HCT116 (cell line): ENCODE measurements around the gene UPF1. TPM values are rescaled to one million over a fixed set of nuclear protein-coding genes. Genes with fewer than 3 reads are reported as not detected.

ENCODE experiments used
- ATAC-seq: fragments of 200-7000 bp; cut with Tn5 transposase; 2 replicates; pipeline ENCODE4 v1.9.1; 2020; ENCODE audit warnings: mild to moderate bottlenecking, moderate library complexity
- BruUV-seq: library from RNA; stranded (reverse); fragments of 400-500 nt; replicated peaks from 2 replicates; lab custom pipeline; 2021; lab: Mats Ljungman, UMichigan
- CTCF ChIA-PET: fragments of 300-600 bp; sonication (Branson Sonifier 250); formaldehyde crosslinking; loops from one replicate; lab custom pipeline; 2021; ENCODE audit warnings: antibody characterized with exemption; lab: Charles Lee
- POLR2A ChIA-PET: fragments of 300-600, 350-600 bp; sonication (Branson Sonifier 250); formaldehyde crosslinking; loops from one replicate; lab custom pipeline; 2021; ENCODE audit warnings: antibody characterized with exemption; lab: Charles Lee
- RAD21 ChIA-PET, 2 experiments: fragments of 300-600 bp; sonication (Branson Sonifier 250); formaldehyde crosslinking; loops; one replicate each; lab custom pipeline; 2023; ENCODE audit warnings: low total read pairs in 2 of 2; ENCODE audit not compliant: uncharacterized antibody in 2 of 2, unreplicated experiment in 2 of 2, low non-redundant PET in 1 of 2; lab: Charles Lee
- DNase-seq: peaks from one replicate; pipeline ENCODE4 v3.0.0-alpha.2; 2010; ENCODE audit warnings: low read depth, low spot score
- H2AFZ ChIP-seq: fragments of 200-600 bp; shearing (Covaris generic), sonication (generic); 2 replicates; pipeline ENCODE4 v1.6.1; 2017; ENCODE audit warnings: low read depth, mixed run types, mixed read lengths, antibody characterized with exemption, low read length; ENCODE audit not compliant: poor library complexity, severe bottlenecking
- H3K27ac ChIP-seq: 2 replicates; pipeline ENCODE4 v1.5.1; 2012; ENCODE audit warnings: low read depth, low read length
- H3K27me3 ChIP-seq: fragments of 200-600 bp; sonication (generic); 2 replicates; pipeline ENCODE4 v1.6.1; 2016; ENCODE audit warnings: mixed run types, low read length, mixed read lengths; ENCODE audit not compliant: insufficient read depth
- H3K36me3 ChIP-seq, 2 experiments: fragments of 200-500 bp in 1 of 2; fragments of 200-600 bp in 1 of 2; sonication (Bioruptor generic) in 1 of 2; sonication (generic) in 1 of 2; 2 replicates each; pipeline versions ENCODE4 v1.5.1 to v1.6.1; 2014 to 2016; ENCODE audit warnings: low read length in 2 of 2, inconsistent platforms in 1 of 2, mixed read lengths in 1 of 2, mixed run types in 1 of 2; ENCODE audit not compliant: insufficient read depth in 2 of 2, control insufficient read depth in 1 of 2
- H3K4me1 ChIP-seq, 2 experiments: fragments of 200-600 bp in 1 of 2; sonication (generic) in 1 of 2; 2 replicates each; pipeline versions ENCODE4 v1.5.1 to v1.6.1; 2012 to 2017; ENCODE audit warnings: low read length in 2 of 2, inconsistent platforms in 1 of 2, mild to moderate bottlenecking in 1 of 2, mixed read lengths in 1 of 2, mixed run types in 1 of 2, moderate library complexity in 1 of 2; ENCODE audit not compliant: insufficient read depth in 2 of 2, control insufficient read depth in 1 of 2
- H3K4me2 ChIP-seq: fragments of 200-600 bp; sonication (generic); 2 replicates; pipeline ENCODE4 v1.6.1; 2017; ENCODE audit warnings: mixed run types, low read length, mixed read lengths
- H3K4me3 ChIP-seq, 2 experiments: fragments of 200-600 bp in 1 of 2; sonication (generic) in 1 of 2; replicated peaks in 1 of 2; 2 replicates each; pipeline ENCODE4 v1.5.1; 2011 to 2016; ENCODE audit warnings: low read length in 2 of 2, control low read depth in 1 of 2, low read depth in 1 of 2, mild to moderate bottlenecking in 1 of 2, mixed read lengths in 1 of 2, mixed run types in 1 of 2
- H3K79me2 ChIP-seq: fragments of 200-600 bp; sonication (generic); 2 replicates; pipeline ENCODE4 v1.6.1; 2017; ENCODE audit warnings: mild to moderate bottlenecking, mixed run types, low read length, moderate library complexity, mixed read lengths; ENCODE audit not compliant: insufficient read depth
- H3K9ac ChIP-seq: fragments of 200-600 bp; sonication (generic); 2 replicates; pipeline ENCODE4 v1.6.1; 2016; ENCODE audit warnings: low read length, mixed read lengths
- H3K9me2 ChIP-seq: fragments of 200-600 bp; sonication (generic), shearing (Covaris generic); 2 replicates; pipeline ENCODE4 v1.6.1; 2017; ENCODE audit warnings: mixed run types, mild to moderate bottlenecking, moderate library complexity; ENCODE audit not compliant: insufficient read depth
- H3K9me3 ChIP-seq, 2 experiments: fragments of 200-500 bp in 1 of 2; fragments of 200-600 bp in 1 of 2; sonication (Bioruptor generic) in 1 of 2; sonication (generic) in 1 of 2; 2 replicates each; pipeline ENCODE4 v1.6.1; 2014 to 2017; ENCODE audit warnings: low read length in 2 of 2, mixed read lengths in 2 of 2, inconsistent platforms in 1 of 2, low read depth in 1 of 2, mild to moderate bottlenecking in 1 of 2, mixed run types in 1 of 2, moderate library complexity in 1 of 2; ENCODE audit not compliant: control insufficient read depth in 1 of 2, insufficient read depth in 1 of 2
- H4K20me1 ChIP-seq: fragments of 200-600 bp; sonication (generic), shearing (Covaris generic); 2 replicates; pipeline ENCODE4 v1.6.1; 2017; ENCODE audit warnings: mixed run types, mild to moderate bottlenecking, moderate library complexity; ENCODE audit not compliant: insufficient read depth
- CBX3 ChIP-seq: IDR thresholded peaks from 2 replicates; pipeline ENCODE4 v1.6.1; 2012; ENCODE audit warnings: low read depth
- CTCF ChIP-seq, 3 experiments: fragments of 200-600 bp in 1 of 3; sonication (generic) in 1 of 3; IDR thresholded peaks in 2 of 3; conservative IDR thresholded peaks in 1 of 3; 2 replicates each; pipeline ENCODE4 v1.5.1; 2012 to 2017; ENCODE audit warnings: low read depth in 2 of 3, low read length in 2 of 3, antibody characterized with exemption in 1 of 3, borderline replicate concordance in 1 of 3, control low read depth in 1 of 3, mild to moderate bottlenecking in 1 of 3, mixed read lengths in 1 of 3, mixed run types in 1 of 3, moderate library complexity in 1 of 3; ENCODE audit not compliant: insufficient read depth in 1 of 3
- EGR1 ChIP-seq: IDR thresholded peaks from 2 replicates; pipeline ENCODE4 v1.6.1; 2012; ENCODE audit warnings: low read depth
- EZH2phosphoT487 ChIP-seq: fragments of 200-600 bp; IDR thresholded peaks from 2 replicates; pipeline ENCODE4 v1.6.1; 2018; ENCODE audit warnings: antibody characterized with exemption, borderline replicate concordance
- POLR2A ChIP-seq: IDR thresholded peaks from 2 replicates; pipeline ENCODE4 v1.7.0; 2011; ENCODE audit warnings: borderline replicate concordance; ENCODE audit not compliant: insufficient read depth, insufficient read length; ENCODE audit errors: extremely low read depth
- RAD21 ChIP-seq: IDR thresholded peaks from 2 replicates; pipeline ENCODE4 v1.6.1; 2012; ENCODE audit warnings: low read depth, mild to moderate bottlenecking
- SP1 ChIP-seq: IDR thresholded peaks from 2 replicates; pipeline ENCODE4 v1.6.1; 2012; ENCODE audit warnings: low read depth
- TCF7L2 ChIP-seq: IDR thresholded peaks from 2 replicates; pipeline ENCODE4 v1.7.0; 2011; ENCODE audit warnings: borderline replicate concordance, inconsistent platforms; ENCODE audit not compliant: insufficient read depth, insufficient read length; ENCODE audit errors: extremely low read depth
- YY1 ChIP-seq: IDR thresholded peaks from 2 replicates; pipeline ENCODE4 v1.6.1; 2011; ENCODE audit warnings: low read length, low read depth, moderate library complexity, mild to moderate bottlenecking; ENCODE audit not compliant: insufficient replicate concordance; ENCODE audit errors: extremely low read depth
- intact Hi-C: fragments of 100-400 bp; cut with micrococcal nuclease; formaldehyde crosslinking; loops from 2 replicates; pipeline ENCODE4 v1.10.0; 2022
- total RNA-seq: library from RNA; stranded (reverse); gene quantifications from one replicate; pipeline ENCODE4 v1.2.1, GENCODE V29; 2021; ENCODE audit not compliant: unreplicated experiment
- TF ChIP-seq, protein P1 (sequence below): IDR thresholded peaks from 2 replicates; pipeline ENCODE4 v1.6.1; 2011; ENCODE audit warnings: mild to moderate bottlenecking, low read length, moderate library complexity; ENCODE audit not compliant: insufficient replicate concordance; ENCODE audit errors: extremely low read depth

The UPF1 gene
- total RNA-seq, 1 experiment from 2014 or later, result 78.5 TPM

DNA sequence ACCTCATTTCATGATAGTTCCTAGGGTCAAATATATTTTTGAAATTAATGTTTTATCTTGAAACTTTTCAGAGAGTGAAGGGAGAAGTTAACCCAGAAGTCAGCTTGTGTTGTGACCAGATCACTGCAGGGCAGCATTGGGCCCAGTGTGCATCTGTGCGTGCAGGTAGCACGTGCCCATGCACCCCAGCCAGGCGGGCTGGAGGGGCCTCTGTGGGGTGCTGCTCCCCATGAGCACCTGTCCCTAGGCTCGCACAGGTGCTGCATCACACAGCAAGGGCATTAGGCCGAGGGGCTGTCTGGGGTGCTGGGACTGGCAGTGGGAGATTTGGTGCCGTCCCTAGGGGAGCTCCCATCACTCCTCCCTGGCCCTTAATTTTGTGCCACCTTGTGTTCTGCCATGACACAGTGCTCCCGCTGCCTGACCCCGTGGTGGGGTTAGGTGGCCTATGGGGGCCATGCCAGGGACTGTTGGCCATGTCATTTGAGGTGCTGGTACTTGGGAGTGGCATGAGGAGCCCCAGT, 13.1 kb downstream of the UPF1 start:
- Histone ChIP-seq H3K27me3 (no peaks in the 10 kb centered on the region), H3K27ac (no peak overlapping the region), H3K4me1 (0 out of 4 replicates have a peak, but pooled peaks cover 0 to 4% of the 10 kb centered on the region in 2 experiments), H3K4me3 (no peak overlapping the region), H3K4me2 (no peak overlapping the region), H3K36me3 (peaks cover 9 to 29% of the 10 kb centered on the region in 2 experiments; a peak in 3 of 4 replicates), H2AFZ (no peak overlapping the region), H3K9me2 (no peaks in the 10 kb centered on the region), H3K9ac (no peak overlapping the region), H3K9me3 (no peaks in the 10 kb centered on the region), H3K79me2 (peaks cover 99% of the 10 kb centered on the region), H4K20me1 (peaks cover 22% of the 10 kb centered on the region; the same call in 1 of the 2 replicates)
- ATAC-seq, result no peak
- BruUV-seq, result no TSS peak
- intact Hi-C loops, result loop anchor here (5.0 kb wide), 1 partner anchor 393 kb away; no protein-coding TSS in a partner anchor
- TF ChIP-seq, protein P1, sequence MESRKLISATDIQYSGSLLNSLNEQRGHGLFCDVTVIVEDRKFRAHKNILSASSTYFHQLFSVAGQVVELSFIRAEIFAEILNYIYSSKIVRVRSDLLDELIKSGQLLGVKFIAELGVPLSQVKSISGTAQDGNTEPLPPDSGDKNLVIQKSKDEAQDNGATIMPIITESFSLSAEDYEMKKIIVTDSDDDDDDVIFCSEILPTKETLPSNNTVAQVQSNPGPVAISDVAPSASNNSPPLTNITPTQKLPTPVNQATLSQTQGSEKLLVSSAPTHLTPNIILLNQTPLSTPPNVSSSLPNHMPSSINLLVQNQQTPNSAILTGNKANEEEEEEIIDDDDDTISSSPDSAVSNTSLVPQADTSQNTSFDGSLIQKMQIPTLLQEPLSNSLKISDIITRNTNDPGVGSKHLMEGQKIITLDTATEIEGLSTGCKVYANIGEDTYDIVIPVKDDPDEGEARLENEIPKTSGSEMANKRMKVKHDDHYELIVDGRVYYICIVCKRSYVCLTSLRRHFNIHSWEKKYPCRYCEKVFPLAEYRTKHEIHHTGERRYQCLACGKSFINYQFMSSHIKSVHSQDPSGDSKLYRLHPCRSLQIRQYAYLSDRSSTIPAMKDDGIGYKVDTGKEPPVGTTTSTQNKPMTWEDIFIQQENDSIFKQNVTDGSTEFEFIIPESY, result no peak
- no peak for TF ChIP-seq POLR2A
- POLR2A ChIA-PET, result no interaction called here
- CTCF ChIA-PET, result no interaction called here
- RAD21 ChIA-PET, result no interaction called here
- no peak for DNase-seq

DNA sequence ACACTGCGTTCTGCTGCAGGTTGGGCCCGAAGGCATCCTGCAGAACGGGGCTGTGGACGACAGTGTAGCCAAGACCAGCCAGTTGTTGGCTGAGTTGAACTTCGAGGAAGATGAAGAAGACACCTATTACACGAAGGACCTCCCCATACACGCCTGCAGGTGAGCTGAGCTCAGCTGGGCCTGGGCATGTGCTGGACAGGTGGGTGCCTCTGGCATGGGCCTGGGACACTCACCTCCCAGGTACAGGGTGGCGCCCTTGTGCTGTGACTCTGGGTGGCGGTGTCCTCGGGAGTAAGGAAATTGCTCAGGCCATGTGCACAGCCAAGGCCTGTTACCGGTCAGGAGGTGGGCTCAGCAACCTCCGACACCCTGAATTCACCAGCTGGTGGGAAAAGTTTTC, 14.2 kb downstream of the UPF1 start:
- TF ChIP-seq YY1 (no peak), EZH2phosphoT487 (no peak), EGR1 (no peak), SP1 (no peak), RAD21 (no peak), CTCF (IDR thresholded peaks at IDR 0.05 in 2 of 3, conservative IDR thresholded peaks at IDR 0.05 in 1 of 3; ENCODE audit: borderline replicate concordance in 1 of 3, insufficient read depth in 1 of 3, low read depth in 2 of 3, low read length in 2 of 3) (no peak), CBX3 (no peak), TCF7L2 (no peak), POLR2A (no peak)
- RAD21 ChIA-PET, result no interaction called here
- H3K79me2 ChIP-seq, result peaks cover 99% of the 10 kb centered on the region
- 0 out of 4 replicates have a peak, but pooled peaks cover 0 to 4% of the 10 kb centered on the region in 2 experiments for H3K4me1 ChIP-seq
- no peak overlapping the region for H3K9ac ChIP-seq
- H3K36me3 ChIP-seq, result peaks cover 17 to 37% of the 10 kb centered on the region in 2 experiments
- no peak for ATAC-seq
- POLR2A ChIA-PET, result no interaction called here
- intact Hi-C loops, result loop anchor here (2.0 to 5.0 kb wide), 2 partner anchors 255 to 394 kb away; no protein-coding TSS in a partner anchor
- CTCF ChIA-PET, result interaction anchor here (2.8 kb wide), 1 partner anchor 255 kb away, joined by 39 read pairs; the partner anchor contains the start of gene REX1BD
- no TSS peak for BruUV-seq
- H2AFZ ChIP-seq, result no peak overlapping the region
- no peaks in the 10 kb centered on the region for H3K27me3 ChIP-seq
- no peak overlapping the region for H3K4me2 ChIP-seq
- H3K4me3 ChIP-seq, result no peak overlapping the region
- DNase-seq, result no peak
- no peaks in the 10 kb centered on the region for H3K9me3 ChIP-seq
- H4K20me1 ChIP-seq, result peaks cover 22% of the 10 kb centered on the region; the same call in 1 of the 2 replicates
- H3K9me2 ChIP-seq, result no peaks in the 10 kb centered on the region
- H3K27ac ChIP-seq, result no peak overlapping the region; the same call in 1 of the 2 replicates
